ENCODE results near the gene CDC42BPB.

DNA sequence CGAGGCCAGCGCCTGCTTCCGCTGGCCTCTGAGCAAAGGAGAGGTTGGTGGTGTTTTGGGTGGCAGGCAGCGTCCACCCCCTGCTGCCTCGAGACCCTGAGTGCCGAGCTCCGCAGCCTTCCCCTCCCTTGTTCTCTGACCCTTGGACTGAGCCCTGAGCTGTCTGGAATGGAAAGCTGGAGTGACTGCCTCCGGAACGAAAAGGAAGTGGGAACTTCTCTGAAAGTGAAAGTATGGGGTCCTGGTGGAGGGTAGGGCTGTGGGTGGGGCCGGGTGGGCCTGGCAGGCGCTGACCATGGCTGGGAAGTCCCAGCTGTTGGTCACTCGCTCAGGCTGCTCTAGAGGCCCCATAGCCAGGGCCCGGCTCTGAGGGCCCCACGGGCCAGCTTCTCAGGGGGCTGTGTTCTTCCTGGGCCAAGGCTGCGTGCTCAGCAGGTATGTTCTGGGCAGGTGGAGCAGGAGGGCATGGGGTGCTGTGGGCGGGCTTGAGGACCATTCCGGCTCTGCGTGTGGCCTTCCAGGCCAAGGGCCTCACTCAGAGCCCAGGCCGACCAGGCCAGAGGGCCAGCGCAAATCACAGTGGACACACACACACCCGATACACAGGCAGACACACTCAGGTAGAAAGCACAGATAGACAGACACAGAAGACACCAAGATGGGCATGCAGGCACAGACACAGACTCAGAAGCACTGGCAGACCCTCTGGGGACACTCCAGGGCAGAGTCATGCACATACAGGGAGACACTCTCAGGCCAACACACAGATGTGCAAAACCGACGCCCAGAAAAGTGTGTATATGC lies 37.3 kb upstream of the CDC42BPB start, which contains the start of gene EXOC3L4:
- TF ChIP-seq, protein P1, sequence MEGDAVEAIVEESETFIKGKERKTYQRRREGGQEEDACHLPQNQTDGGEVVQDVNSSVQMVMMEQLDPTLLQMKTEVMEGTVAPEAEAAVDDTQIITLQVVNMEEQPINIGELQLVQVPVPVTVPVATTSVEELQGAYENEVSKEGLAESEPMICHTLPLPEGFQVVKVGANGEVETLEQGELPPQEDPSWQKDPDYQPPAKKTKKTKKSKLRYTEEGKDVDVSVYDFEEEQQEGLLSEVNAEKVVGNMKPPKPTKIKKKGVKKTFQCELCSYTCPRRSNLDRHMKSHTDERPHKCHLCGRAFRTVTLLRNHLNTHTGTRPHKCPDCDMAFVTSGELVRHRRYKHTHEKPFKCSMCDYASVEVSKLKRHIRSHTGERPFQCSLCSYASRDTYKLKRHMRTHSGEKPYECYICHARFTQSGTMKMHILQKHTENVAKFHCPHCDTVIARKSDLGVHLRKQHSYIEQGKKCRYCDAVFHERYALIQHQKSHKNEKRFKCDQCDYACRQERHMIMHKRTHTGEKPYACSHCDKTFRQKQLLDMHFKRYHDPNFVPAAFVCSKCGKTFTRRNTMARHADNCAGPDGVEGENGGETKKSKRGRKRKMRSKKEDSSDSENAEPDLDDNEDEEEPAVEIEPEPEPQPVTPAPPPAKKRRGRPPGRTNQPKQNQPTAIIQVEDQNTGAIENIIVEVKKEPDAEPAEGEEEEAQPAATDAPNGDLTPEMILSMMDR (IDR thresholded peaks at IDR 0.05; ENCODE audit: low read depth, low read length) = no peak
- TF ChIP-seq MYC (IDR thresholded peaks at IDR 0.05; ENCODE audit: low read depth, low read length) (no peak), POLR2A (IDR thresholded peaks at IDR 0.05; ENCODE audit: extremely low read depth, insufficient read length) (no peak)
- TF ChIP-seq, protein P2, sequence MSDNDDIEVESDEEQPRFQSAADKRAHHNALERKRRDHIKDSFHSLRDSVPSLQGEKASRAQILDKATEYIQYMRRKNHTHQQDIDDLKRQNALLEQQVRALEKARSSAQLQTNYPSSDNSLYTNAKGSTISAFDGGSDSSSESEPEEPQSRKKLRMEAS (IDR thresholded peaks at IDR 0.05; ENCODE audit: low read depth, low read length) = no peak
